GM23248 (cell line): ENCODE data around the gene DNAI1. TPM values are rescaled to one million over a fixed set of nuclear protein-coding genes. Genes with fewer than 3 reads are reported as not detected.
A peak's percentile ranks its signal among the peaks of the same experiment; 100 is the strongest.

Source experiments
- DNase-seq: peaks from one replicate; pipeline ENCODE4 v3.0.0-alpha.2; 2015
- H2AFZ ChIP-seq: fragments of 200-600 bp; sonication (generic); 2 replicates; pipeline ENCODE4 v1.6.1; 2016; ENCODE audit warnings: antibody characterized with exemption
- H3F3A ChIP-seq: fragments of 200-600 bp; sonication (generic); 2 replicates; pipeline ENCODE4 v1.6.1; 2016; ENCODE audit warnings: mild to moderate bottlenecking, antibody characterized with exemption, mixed run types; ENCODE audit not compliant: insufficient read depth
- H3K27ac ChIP-seq: fragments of 200-600 bp; sonication (generic); 2 replicates; pipeline ENCODE4 v1.5.1; 2016; ENCODE audit warnings: mild to moderate bottlenecking
- H3K27me3 ChIP-seq: fragments of 200-600 bp; sonication (generic); replicated peaks from 2 replicates; pipeline ENCODE4 v1.6.1; 2016; ENCODE audit warnings: mild to moderate bottlenecking; ENCODE audit not compliant: insufficient read depth
- H3K36me3 ChIP-seq: fragments of 200-600 bp; sonication (generic); 2 replicates; pipeline ENCODE4 v1.6.1; 2016; ENCODE audit warnings: low read depth, mild to moderate bottlenecking
- H3K4me1 ChIP-seq: fragments of 200-600 bp; sonication (generic); 2 replicates; pipeline ENCODE4 v1.6.1; 2016; ENCODE audit warnings: mild to moderate bottlenecking; ENCODE audit not compliant: insufficient read depth
- H3K4me2 ChIP-seq: fragments of 200-600 bp; sonication (generic); one replicate; pipeline ENCODE4 v1.6.1; 2016; ENCODE audit warnings: mild to moderate bottlenecking; ENCODE audit not compliant: unreplicated experiment
- H3K4me3 ChIP-seq: fragments of 200-600 bp; sonication (generic); 2 replicates; pipeline ENCODE4 v1.5.1; 2016; ENCODE audit warnings: mild to moderate bottlenecking
- H3K79me2 ChIP-seq: fragments of 200-600 bp; sonication (generic); 2 replicates; pipeline ENCODE4 v1.6.1; 2016; ENCODE audit warnings: mild to moderate bottlenecking; ENCODE audit not compliant: insufficient read depth
- H3K9ac ChIP-seq: fragments of 200-600 bp; sonication (generic); 2 replicates; pipeline ENCODE4 v1.6.1; 2016; ENCODE audit warnings: mild to moderate bottlenecking
- H3K9me2 ChIP-seq: fragments of 200-600 bp; sonication (generic); 2 replicates; pipeline ENCODE4 v1.6.1; 2016; ENCODE audit warnings: mixed run types, mild to moderate bottlenecking, moderate library complexity; ENCODE audit not compliant: insufficient read depth
- H3K9me3 ChIP-seq: fragments of 200-600 bp; sonication (generic); one replicate; pipeline ENCODE4 v1.6.1; 2017; ENCODE audit warnings: low read depth
- H4K20me1 ChIP-seq: fragments of 200-600 bp; sonication (generic); 2 replicates; pipeline ENCODE4 v1.6.0; 2016; ENCODE audit not compliant: insufficient read depth
- EZH2 ChIP-seq: fragments of 200-600 bp; sonication (generic); IDR thresholded peaks from 2 replicates; pipeline ENCODE4 v1.6.1; 2018; ENCODE audit warnings: antibody characterized with exemption, mild to moderate bottlenecking; ENCODE audit not compliant: insufficient read depth, poor library complexity, severe bottlenecking
- EZH2phosphoT487 ChIP-seq: fragments of 200-600 bp; sonication (generic); IDR thresholded peaks from 2 replicates; pipeline ENCODE4 v1.6.1; 2018; ENCODE audit warnings: antibody characterized with exemption, moderate library complexity, mild to moderate bottlenecking, low read depth; ENCODE audit not compliant: insufficient read depth
- WGBS, 2 experiments: methylation state at CpG; one replicate each; pipeline ENCODE4 v1.1.6; 2015 to 2017; ENCODE audit warnings: low lambda C conversion rate in 2 of 2, low coverage in 1 of 2; ENCODE audit errors: missing lambda C conversion rate in 2 of 2; 5-methylcytosine and 5-hydroxymethylcytosine counted together
- in situ Hi-C: fragments of 300-500 bp; cut with MboI; formaldehyde crosslinking; loops from 2 replicates; pipeline ENCODE4 v1.15.0; 2020
- polyA plus RNA-seq: library from polyadenylated mRNA; unstranded; fragments of >200 nt; fragmentation: Nextera tagmentation; extraction: Ambion mirVana; gene quantifications from 2 replicates; pipeline ENCODE4 v1.2.1, GENCODE V29; 2016
- total RNA-seq: library from RNA; depleted of rRNA; stranded (reverse); fragments of >200 nt; shearing (Covaris generic); gene quantifications from 2 replicates; pipeline ENCODE4 v1.2.3, GENCODE V29; 2014

DNAI1 gene
- total and polyA plus RNA-seq, 2 experiments from 2014 or later, result not detected

DNA sequence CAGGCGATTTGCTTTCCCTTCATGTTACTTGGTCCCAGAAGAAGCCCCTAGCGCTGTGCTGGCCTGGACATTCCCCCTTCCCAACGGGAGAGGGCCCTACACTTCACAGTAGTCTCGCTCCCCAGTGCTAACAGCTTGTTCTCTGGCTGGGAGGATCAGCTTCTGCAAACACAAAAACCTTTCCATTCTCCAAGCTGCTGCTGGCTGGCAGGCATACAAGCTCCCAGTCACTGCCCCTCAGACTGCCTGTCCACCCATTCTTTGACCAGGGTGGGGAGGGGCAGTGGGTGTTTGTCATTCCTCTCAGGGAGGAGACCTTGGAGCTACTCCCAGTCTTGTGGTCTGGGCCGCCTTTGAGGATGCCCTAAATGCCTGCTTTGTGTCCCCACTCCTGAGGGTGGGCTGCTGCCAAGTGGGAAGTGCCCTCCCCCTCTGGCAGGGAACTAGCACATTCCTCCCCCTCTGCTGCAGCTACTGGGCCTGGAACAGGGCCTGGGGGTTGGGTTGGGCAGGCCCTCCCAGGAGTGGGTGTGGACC is 43.4 kb downstream of the DNAI1 start:
- no peak for TF ChIP-seq EZH2phosphoT487
- TF ChIP-seq EZH2, result no peak
- no peak overlapping the region for H2AFZ ChIP-seq
- H4K20me1 ChIP-seq, result no peaks in the 10 kb centered on the region
- H3K4me1 ChIP-seq, result peaks cover 10% of the 10 kb centered on the region
- no peaks in the 10 kb centered on the region for H3K9me3 ChIP-seq
- no peak overlapping the region for H3K9ac ChIP-seq
- no peaks in the 10 kb centered on the region for H3K9me2 ChIP-seq
- H3K36me3 ChIP-seq, result no peaks in the 10 kb centered on the region
- in situ Hi-C loops, result loop anchor here (25.0 kb wide), 1 partner anchor 110 kb away; the partner anchor contains the start of genes DCTN3 and RPP25L
- no peak overlapping the region for H3K4me3 ChIP-seq
- H3K27ac ChIP-seq, result no peak overlapping the region
- DNase-seq, result peak; percentile 71
- H3K27me3 ChIP-seq, result 0 out of 2 replicates have a peak, but pooled peaks cover 7% of the 10 kb centered on the region
- no peaks in the 10 kb centered on the region for H3K79me2 ChIP-seq
- H3F3A ChIP-seq, result no peaks in the 10 kb centered on the region
- 3 to 5% methylated on average over 5 of the region's 5 CpGs for WGBS, 2 experiments
- no peak overlapping the region for H3K4me2 ChIP-seq

DNA sequence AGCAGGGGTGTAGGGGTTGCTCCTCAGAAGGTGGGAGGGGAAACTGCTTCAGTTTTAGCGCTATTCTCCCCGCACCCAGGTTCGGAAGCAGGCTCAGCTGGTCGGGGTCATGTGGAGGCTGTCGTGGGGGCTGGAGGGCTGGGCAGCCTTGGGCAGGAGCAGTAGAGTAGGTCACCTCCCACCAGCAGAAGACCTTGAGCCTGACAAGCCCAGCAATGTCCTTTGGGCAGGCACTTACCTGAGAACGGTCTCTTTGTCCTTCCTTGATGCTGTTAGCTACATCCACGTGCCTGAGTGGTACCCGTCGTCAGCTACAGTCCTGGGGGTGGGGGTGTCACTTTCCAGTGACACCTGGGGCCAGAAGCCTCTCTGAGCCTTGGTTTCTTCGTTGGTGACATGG is 43.9 kb downstream of the DNAI1 start:
- H3K27ac ChIP-seq, result no peak overlapping the region

GRCh38 chr9:34502891-34503290 is 44.3 kb downstream of the DNAI1 start:
- no peak overlapping the region for H3K27ac ChIP-seq
- H3K9me2 ChIP-seq, result no peaks in the 10 kb centered on the region
- H3K79me2 ChIP-seq, result no peaks in the 10 kb centered on the region
- no peak overlapping the region for H3K4me2 ChIP-seq
- no peak overlapping the region for H3K4me3 ChIP-seq
- WGBS, 2 experiments, result 39 to 48% methylated on average over 6 of the region's 6 CpGs
- H2AFZ ChIP-seq, result no peak overlapping the region
- H3K36me3 ChIP-seq, result no peaks in the 10 kb centered on the region
- no peaks in the 10 kb centered on the region for H3F3A ChIP-seq
- H3K4me1 ChIP-seq, result peaks cover 10% of the 10 kb centered on the region
- no peaks in the 10 kb centered on the region for H4K20me1 ChIP-seq
- no peak overlapping the region for H3K9ac ChIP-seq
- DNase-seq, result no peak
- TF ChIP-seq EZH2phosphoT487, result no peak
- no peak for TF ChIP-seq EZH2
- in situ Hi-C loops, result loop anchor here (25.0 kb wide), 1 partner anchor 109 kb away; the partner anchor contains the start of genes DCTN3 and RPP25L
- no peaks in the 10 kb centered on the region for H3K9me3 ChIP-seq
- H3K27me3 ChIP-seq, result 0 out of 2 replicates have a peak, but pooled peaks cover 11% of the 10 kb centered on the region

More for the DNA sequence above, 43.9 kb downstream of the DNAI1 start:
- Histone ChIP-seq H3K9me3 (no peaks in the 10 kb centered on the region), H3K9ac (no peak overlapping the region), H3K4me2 (no peak overlapping the region), H4K20me1 (no peaks in the 10 kb centered on the region), H3F3A (no peaks in the 10 kb centered on the region), H3K27me3 (0 out of 2 replicates have a peak, but pooled peaks cover 11% of the 10 kb centered on the region), H3K36me3 (no peaks in the 10 kb centered on the region), H3K79me2 (no peaks in the 10 kb centered on the region), H2AFZ (no peak overlapping the region), H3K4me1 (peaks cover 10% of the 10 kb centered on the region), H3K9me2 (no peaks in the 10 kb centered on the region), H3K4me3 (no peak overlapping the region)
- TF ChIP-seq EZH2phosphoT487, result no peak
- TF ChIP-seq EZH2, result no peak
- in situ Hi-C loops, result loop anchor here (25.0 kb wide), 1 partner anchor 110 kb away; the partner anchor contains the start of genes DCTN3 and RPP25L
- no peak for DNase-seq
- 43 to 44% methylated on average over 8 to 10 of the region's 10 CpGs for WGBS, 2 experiments

DNA sequence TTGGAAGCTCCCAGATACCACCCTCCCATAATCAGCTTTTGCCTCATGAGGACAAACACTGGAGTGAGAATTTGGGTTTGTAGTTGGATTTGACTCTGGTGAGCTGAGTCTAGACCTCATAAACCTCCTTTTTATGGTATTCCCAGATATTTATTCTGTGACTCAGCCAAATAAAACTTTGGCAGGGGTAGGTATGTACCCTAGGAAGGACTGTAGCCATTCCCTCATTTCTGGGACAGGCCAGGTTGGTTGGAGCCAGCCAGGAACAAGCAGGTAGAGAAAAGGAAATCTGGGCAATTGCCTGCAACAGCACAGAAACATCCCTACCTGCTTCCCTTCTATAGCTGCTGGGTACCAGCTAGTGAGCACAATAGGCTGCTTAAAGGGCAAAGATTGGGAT is 44.8 kb downstream of the DNAI1 start:
- Histone ChIP-seq H3F3A (no peaks in the 10 kb centered on the region), H3K9me3 (no peaks in the 10 kb centered on the region), H3K36me3 (no peaks in the 10 kb centered on the region), H3K9me2 (no peaks in the 10 kb centered on the region), H2AFZ (no peak overlapping the region), H3K4me2 (no peak overlapping the region), H3K27me3 (0 out of 2 replicates have a peak, but pooled peaks cover 11% of the 10 kb centered on the region), H4K20me1 (no peaks in the 10 kb centered on the region), H3K4me1 (peaks cover 10% of the 10 kb centered on the region), H3K27ac (no peak overlapping the region), H3K79me2 (no peaks in the 10 kb centered on the region), H3K9ac (no peak overlapping the region), H3K4me3 (no peak overlapping the region)
- no peak for TF ChIP-seq EZH2
- TF ChIP-seq EZH2phosphoT487, result no peak
- in situ Hi-C loops, result loop anchor here (25.0 kb wide), 1 partner anchor 109 kb away; the partner anchor contains the start of genes DCTN3 and RPP25L
- DNase-seq, result no peak
